C4-2B (cell line): ENCODE data around the gene TBX4.

ENCODE experiments used
- H3K27ac ChIP-seq: fragments of 450-650 bp; 2 replicates; pipeline ENCODE4 v1.5.1; 2017
- CTCF ChIP-seq: fragments of 450-650 bp; conservative IDR thresholded peaks from 2 replicates; pipeline ENCODE4 v1.5.1; 2017; ENCODE audit warnings: mild to moderate bottlenecking
- ZFX ChIP-seq: fragments of 450-650 bp; IDR thresholded peaks from 2 replicates; pipeline ENCODE4 v1.6.1; 2017

Gene TBX4

GRCh38 chr17:61533797-61534196 is 81.6 kb downstream of the TBX4 start:
- TF ChIP-seq CTCF: no peak
- no peak for TF ChIP-seq ZFX

GRCh38 chr17:61534414-61534813 is 82.2 kb downstream of the TBX4 start:
- no peak overlapping the region for H3K27ac ChIP-seq
- TF ChIP-seq CTCF: no peak
- no peak for TF ChIP-seq ZFX

More at GRCh38 chr17:61533797-61534196, 81.6 kb downstream of the TBX4 start:
- H3K27ac ChIP-seq: no peak overlapping the region
